Measurements from ENCODE around the gene INCA1.

- no peak for TF ChIP-seq CTCF (IDR thresholded peaks at IDR 0.05; ENCODE audit: low read depth, low read length, missing input control)
- no peak for TF ChIP-seq SP1 (IDR thresholded peaks at IDR 0.05)
- no peak for TF ChIP-seq GABPA (IDR thresholded peaks at IDR 0.05 in 1 of 2, conservative IDR thresholded peaks at IDR 0.05 in 1 of 2)
- TF ChIP-seq, protein P1, sequence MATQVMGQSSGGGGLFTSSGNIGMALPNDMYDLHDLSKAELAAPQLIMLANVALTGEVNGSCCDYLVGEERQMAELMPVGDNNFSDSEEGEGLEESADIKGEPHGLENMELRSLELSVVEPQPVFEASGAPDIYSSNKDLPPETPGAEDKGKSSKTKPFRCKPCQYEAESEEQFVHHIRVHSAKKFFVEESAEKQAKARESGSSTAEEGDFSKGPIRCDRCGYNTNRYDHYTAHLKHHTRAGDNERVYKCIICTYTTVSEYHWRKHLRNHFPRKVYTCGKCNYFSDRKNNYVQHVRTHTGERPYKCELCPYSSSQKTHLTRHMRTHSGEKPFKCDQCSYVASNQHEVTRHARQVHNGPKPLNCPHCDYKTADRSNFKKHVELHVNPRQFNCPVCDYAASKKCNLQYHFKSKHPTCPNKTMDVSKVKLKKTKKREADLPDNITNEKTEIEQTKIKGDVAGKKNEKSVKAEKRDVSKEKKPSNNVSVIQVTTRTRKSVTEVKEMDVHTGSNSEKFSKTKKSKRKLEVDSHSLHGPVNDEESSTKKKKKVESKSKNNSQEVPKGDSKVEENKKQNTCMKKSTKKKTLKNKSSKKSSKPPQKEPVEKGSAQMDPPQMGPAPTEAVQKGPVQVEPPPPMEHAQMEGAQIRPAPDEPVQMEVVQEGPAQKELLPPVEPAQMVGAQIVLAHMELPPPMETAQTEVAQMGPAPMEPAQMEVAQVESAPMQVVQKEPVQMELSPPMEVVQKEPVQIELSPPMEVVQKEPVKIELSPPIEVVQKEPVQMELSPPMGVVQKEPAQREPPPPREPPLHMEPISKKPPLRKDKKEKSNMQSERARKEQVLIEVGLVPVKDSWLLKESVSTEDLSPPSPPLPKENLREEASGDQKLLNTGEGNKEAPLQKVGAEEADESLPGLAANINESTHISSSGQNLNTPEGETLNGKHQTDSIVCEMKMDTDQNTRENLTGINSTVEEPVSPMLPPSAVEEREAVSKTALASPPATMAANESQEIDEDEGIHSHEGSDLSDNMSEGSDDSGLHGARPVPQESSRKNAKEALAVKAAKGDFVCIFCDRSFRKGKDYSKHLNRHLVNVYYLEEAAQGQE (IDR thresholded peaks at IDR 0.05), result no peak
- no peak for TF ChIP-seq TAF1 (conservative IDR thresholded peaks at IDR 0.05)
- TF ChIP-seq MAX (IDR thresholded peaks at IDR 0.05), result no peak
- TF ChIP-seq RAD21 (IDR thresholded peaks at IDR 0.05), result no peak
- TF ChIP-seq RXRA (IDR thresholded peaks at IDR 0.05), result no peak
- no peak for TF ChIP-seq YY1 (IDR thresholded peaks at IDR 0.05)
- TF ChIP-seq, protein P2, sequence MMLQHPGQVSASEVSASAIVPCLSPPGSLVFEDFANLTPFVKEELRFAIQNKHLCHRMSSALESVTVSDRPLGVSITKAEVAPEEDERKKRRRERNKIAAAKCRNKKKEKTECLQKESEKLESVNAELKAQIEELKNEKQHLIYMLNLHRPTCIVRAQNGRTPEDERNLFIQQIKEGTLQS (IDR thresholded peaks at IDR 0.05), result no peak
- no peak for TF ChIP-seq ZBTB33 (IDR thresholded peaks at IDR 0.05)
- TF ChIP-seq JUND (IDR thresholded peaks at IDR 0.05), result no peak
Measured at GRCh38 chr17:4946312-4946976, 50.9 kb downstream of the INCA1 start.
